ENCODE measurements around the gene PLEKHM2.

The PLEKHM2 gene

DNA sequence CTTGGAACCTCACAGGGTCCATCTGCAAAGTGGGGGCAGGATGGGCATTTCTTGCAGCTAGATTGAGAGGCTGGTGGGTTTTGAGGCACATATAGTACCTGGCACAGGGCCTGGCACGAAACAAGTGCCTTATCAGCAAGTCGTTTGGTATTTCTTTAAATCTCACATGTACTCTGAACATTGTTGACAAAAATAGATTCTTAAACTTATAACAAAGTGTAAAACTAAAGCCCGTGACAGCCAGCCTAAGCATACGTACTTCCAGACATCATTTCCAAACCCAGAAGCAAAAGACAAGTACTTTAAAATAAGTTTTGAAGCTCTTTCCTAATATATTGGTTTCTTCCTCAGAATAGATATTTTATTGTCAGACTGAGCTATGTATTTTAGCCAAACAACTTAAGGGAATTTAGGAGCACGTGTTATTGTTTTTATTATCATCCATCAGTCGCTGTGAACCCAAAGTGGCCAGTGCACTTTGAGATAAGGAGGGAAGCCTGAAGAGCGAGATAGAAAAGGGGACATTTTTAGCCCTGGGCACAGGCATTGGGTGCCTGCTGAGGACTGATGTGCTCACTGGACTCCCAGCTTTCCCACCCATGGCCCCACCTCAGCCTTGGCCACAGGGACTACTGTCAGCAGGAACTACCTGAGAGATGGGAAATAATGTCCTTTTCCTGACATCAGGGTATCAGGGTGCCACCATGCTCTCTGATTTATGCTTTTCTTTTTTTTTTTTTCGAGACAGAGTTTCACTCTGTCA is 77.4 kb downstream of the PLEKHM2 start:
- DNase-seq = no peak

DNA sequence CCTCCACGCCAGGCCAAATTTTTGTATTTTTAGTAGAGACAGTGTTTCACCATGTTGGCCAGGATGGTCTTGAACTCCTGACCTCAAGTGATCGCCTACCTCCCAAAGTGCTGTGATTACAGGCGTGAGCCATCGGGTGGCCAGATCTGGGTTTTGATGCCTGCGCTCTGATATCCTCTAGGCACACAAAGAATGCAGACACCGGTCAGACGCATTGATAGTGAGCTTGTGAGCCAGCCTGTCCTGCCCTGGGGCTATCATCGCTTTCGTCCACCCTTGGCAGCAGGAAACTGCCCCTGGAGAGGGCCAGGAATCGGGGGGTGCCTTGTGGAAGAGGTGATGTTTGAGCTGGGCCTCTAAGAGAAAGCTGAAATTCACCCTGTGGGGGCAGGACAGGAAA is 78.4 kb downstream of the PLEKHM2 start:
- DNase-seq = no peak

DNA sequence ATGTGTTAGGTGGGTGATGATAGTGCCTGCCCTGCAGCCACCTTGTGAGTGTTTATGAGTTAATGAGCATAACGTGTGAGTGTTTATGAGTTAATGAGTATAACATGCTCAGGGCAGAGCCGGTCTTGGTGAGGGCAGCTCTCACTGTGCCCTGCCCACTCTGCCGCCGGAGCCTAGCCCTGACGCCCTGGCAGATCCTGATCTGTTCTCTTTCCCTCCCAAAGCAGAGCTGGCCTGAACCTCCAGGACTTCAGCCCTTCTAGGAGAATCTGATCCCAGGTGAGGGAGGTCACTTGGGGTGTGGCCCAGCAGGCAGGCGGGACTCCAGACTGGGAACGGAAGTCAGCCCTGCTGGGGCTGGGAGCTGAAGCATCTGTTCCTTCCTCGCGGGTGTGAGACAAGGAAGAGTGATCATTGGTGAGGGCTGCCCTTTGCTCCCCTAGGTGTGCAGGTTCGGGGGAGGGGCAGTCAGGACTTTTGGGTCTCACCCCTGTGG is 80.2 kb downstream of the PLEKHM2 start:
- DNase-seq = no peak

DNA sequence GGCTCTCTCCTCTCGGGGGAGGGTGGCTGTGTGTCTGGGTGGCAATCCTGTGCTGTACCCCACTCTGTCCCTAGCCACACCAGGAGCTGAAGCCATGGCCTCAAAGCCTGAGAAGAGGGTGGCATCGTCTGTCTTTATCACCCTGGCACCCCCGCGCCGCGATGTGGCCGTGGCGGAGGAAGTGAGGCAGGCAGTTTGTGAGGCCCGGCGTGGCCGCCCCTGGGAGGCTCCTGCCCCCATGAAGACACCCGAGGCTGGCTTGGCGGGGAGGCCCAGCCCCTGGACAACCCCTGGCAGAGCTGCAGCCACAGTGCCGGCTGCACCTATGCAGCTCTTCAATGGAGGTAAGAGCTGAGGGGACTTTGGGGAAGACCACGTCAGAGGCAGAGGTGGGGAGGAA is 80.8 kb downstream of the PLEKHM2 start:
- DNase-seq = no peak

DNA sequence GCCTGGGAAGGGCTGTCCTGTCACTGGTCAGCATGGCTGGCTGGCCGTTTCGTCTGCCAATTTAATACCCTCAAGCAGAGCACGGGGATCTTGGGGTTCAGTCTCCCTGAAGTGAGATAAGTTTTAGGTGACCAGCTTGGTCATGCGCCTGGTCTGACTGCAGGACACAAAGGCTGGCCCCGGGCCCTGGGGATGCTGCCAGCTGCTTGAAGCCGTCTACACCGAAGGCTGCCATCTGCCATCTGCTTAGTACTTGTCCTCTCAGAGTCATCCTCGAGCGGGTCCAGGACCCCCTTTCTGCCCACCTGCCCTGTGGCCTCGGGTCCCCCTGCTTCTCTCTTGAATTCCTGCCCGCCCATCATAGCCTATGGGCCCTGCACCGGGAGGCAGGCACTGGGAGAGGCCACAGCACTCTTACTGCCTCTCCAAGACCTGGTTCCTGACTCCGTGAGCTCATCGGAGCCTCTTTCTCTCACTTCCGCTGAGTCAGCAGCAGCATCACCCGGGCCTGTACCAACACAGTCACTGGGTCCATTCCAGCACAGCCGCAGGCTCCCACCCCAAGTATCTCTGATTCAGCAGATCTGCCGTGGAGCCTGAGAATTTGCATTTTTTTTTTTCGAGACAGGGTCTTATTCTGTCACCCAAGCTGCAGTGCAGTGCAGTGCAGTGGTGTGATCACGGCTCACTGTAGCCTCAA is 81.5 kb downstream of the PLEKHM2 start:
- no peak for DNase-seq

DNA sequence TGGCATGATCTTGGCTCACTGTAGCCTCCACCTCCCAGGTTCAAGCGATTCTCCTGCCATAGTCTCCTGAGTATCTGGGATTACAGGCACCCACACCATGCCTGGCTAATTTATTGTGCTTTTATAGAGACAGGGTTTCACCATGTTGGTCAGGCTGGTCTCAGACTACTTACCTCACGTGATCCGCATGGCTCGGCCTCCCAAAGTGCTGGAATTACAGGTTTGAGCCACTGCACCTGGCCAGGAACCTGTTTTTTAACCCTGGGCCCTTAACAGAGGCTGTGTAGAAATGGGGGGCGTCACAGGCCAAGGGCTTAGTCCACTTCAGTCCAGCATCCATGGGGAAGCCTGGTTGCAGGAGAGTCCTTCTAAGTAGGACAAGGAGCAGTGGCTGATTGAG is 83.8 kb downstream of the PLEKHM2 start:
- DNase-seq = no peak

DNA sequence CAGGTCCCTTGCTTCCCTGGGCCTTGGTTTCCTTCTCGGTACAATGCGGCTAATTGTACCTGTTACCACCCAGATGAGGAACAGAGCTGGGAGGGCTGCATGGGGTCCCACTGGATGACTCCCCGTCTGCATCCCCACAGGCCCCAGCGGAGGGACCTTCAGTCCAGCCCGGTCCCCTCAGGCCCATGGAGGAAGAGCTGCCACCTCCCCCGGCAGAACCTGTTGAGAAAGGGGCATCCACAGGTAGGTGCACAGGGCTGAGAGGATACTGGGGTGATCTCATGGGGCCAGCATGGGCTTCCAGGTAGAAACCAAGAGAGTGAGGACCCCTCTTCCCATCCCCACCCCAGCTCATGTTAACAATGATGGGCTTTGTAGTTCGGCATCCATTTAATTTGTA is 84.3 kb downstream of the PLEKHM2 start:
- DNase-seq = no peak

DNA sequence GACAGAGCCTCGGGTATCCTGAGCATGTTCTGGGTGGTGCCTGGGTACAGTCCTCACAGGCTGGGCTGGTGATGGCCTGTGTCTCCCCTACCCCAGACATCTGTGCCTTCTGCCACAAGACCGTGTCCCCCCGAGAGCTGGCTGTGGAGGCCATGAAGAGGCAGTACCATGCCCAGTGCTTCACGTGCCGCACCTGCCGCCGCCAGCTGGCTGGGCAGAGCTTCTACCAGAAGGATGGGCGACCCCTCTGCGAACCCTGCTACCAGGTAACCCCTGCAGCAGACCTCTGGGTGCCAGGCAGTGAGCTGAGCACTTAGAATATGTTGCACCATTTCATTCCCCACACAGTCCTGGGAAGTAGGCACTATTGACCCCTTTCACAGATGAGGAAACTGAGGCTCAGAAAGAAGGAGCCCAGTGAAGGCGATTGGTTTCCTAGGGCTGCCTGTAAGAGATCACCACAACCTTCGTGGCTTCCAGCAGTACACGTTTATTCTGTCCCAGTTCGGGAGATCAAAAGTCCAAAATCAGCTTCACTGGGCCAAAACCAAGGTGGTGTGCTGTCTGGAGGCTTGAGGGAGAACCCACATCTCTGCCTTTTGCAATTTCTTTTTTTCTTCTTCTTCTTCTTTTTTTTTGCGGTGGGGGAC is 86.3 kb downstream of the PLEKHM2 start:
- DNase-seq = no peak

DNA sequence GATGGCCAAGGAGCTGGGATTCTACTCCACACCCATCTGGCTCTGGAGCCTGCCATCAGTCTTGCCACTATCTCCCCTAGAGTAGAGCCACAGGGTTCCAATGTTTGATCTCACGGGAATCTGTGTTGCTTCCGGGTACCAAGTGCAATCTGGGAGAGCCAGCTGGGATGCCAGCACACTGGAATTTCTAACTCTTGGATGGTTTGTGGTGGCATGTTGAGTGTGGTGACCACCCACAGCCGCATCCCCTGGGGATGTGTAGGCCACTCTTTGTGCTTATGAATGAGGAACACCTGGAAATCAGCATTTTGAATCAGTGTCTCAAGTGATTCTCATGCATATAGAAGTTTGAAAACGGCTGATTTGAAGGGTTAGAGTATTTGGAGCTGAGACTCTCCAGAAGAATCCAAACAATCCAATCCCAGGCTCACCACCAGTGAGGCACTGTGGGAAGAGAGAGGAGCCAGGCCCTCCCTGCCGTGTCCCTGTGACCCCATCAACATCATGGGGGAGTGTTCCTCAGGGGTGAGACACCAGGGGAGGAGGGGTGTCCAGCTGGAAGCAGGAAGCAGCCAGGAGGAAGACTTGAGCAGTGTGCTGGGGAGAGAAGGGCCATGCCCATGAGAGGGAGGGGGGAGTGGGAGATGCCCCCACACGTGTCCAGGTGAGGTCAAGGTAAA is 87.9 kb downstream of the PLEKHM2 start:
- DNase-seq = no peak

DNA sequence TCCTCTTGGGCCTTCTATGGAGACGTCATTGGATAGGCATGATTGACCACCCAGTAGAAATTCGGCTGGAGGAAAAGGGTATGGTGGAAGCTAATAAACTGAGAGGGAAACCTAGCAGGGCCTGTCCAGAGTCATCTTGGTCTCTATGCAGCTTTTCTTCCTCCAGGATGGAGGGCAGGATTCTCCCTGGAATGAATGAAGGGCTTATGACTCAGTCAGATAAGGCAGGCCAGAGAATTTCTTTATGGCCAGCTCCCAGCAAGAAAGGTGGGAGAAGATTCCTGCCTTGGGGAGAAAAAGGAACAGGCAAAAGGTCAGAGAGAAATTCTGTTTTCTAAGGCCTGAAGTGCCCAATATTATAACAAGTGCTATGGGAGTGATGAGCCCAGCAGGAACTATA is 91.6 kb downstream of the PLEKHM2 start:
- no peak for DNase-seq

DNA sequence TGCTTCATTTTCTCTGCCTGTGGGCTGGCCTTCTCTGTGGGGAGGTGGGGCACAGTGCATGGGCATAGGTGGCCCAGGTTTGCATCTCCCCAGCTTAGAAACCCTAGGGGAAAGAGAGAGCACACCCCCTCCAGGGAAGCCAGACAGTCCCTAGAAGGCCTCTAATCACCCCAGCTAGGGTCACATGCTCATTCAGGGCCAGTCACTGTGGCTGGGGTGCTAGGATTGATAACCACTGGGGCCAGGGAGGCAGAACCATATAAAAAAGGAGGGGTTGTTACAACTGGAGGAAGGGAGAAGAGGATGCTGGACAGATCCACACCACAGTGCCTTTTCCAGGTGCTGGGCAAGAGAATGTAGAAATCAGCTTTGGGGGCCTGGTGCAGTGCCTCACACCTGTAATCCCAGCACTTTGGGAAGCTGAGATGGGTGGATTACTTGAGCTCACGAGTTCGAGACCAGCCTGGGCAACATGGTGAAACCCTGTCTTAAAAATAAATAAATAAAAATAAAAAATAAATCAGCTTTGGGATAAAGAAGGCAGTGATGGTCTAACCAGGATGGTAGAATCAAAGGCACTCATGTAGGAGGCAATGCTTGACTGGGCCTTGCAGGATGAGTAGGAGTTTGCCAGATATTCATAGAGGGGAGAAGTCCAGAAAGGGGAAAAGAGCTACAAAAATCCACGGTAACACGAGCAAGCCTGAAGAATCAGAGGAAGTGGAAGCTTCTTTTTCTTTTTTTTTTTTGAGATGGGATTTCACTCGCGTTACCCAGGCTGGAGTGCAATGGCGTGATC is 94.0 kb downstream of the PLEKHM2 start:
- no peak for DNase-seq

Measured in T-helper 2 cell (primary cell).